Keratinocyte (primary cell): ENCODE measurements around the gene CGNL1. TPM values are rescaled to one million over a fixed set of nuclear protein-coding genes. Genes with fewer than 3 reads are reported as not detected.

Experiments used
- DNase-seq: peaks from one replicate; pipeline ENCODE4 v3.0.0-alpha.2; 2011; ENCODE audit warnings: low read depth, missing footprints, low spot score
- FAIRE-seq: peaks from 2 replicates; lab custom pipeline; 2011; peaks lifted over from hg19 to GRCh38; lab: Jason Lieb, UNC
- H2AFZ ChIP-seq: 2 replicates; pipeline ENCODE4 v1.6.0; 2012; ENCODE audit warnings: low read length, control low read depth, inconsistent platforms; ENCODE audit not compliant: control insufficient read depth
- H3K27ac ChIP-seq: 2 replicates; pipeline ENCODE4 v1.5.1; 2011; ENCODE audit warnings: low read length; ENCODE audit not compliant: control insufficient read depth, insufficient read depth
- H3K27me3 ChIP-seq: 3 replicates; pipeline ENCODE4 v1.6.0; 2011; ENCODE audit warnings: low read length; ENCODE audit not compliant: control insufficient read depth, insufficient read depth; ENCODE audit errors: extremely low read depth
- H3K36me3 ChIP-seq, 2 experiments: 2 replicates in 1 of 2; 3 replicates in 1 of 2; pipeline ENCODE4 v1.5.1; 2011; ENCODE audit warnings: low read length in 2 of 2, mild to moderate bottlenecking in 1 of 2; ENCODE audit not compliant: control insufficient read depth in 2 of 2, insufficient read depth in 2 of 2; ENCODE audit errors: extremely low read depth in 1 of 2
- H3K4me1 ChIP-seq: 3 replicates; pipeline ENCODE4 v1.5.1; 2011; ENCODE audit warnings: low read length; ENCODE audit not compliant: control insufficient read depth, insufficient read depth; ENCODE audit errors: extremely low read depth
- H3K4me2 ChIP-seq: 3 replicates; pipeline ENCODE4 v1.6.0; 2011; ENCODE audit warnings: low read depth, low read length; ENCODE audit not compliant: control insufficient read depth, insufficient read depth; ENCODE audit errors: extremely low read depth
- H3K4me3 ChIP-seq, 3 experiments: fragments of 200-600 bp in 1 of 3; sonication (generic) in 1 of 3; 2 replicates in 2 of 3; 3 replicates in 1 of 3; pipeline ENCODE4 v1.5.1; 2011 to 2016; ENCODE audit warnings: low read length in 3 of 3, mild to moderate bottlenecking in 3 of 3, control low read depth in 2 of 3, inconsistent platforms in 1 of 3, low read depth in 1 of 3, mixed read lengths in 1 of 3, mixed run types in 1 of 3, moderate library complexity in 1 of 3; ENCODE audit not compliant: control insufficient read depth in 2 of 3, insufficient read depth in 2 of 3; ENCODE audit errors: extremely low read depth in 1 of 3
- H3K79me2 ChIP-seq: 2 replicates; pipeline ENCODE4 v1.6.0; 2012; ENCODE audit warnings: low read length; ENCODE audit not compliant: control insufficient read depth, insufficient read depth
- H3K9ac ChIP-seq: 3 replicates; pipeline ENCODE4 v1.6.0; 2011; ENCODE audit warnings: low read length; ENCODE audit not compliant: control insufficient read depth, insufficient read depth; ENCODE audit errors: extremely low read depth
- H3K9me1 ChIP-seq: 3 replicates; pipeline ENCODE4 v1.6.0; 2011; ENCODE audit warnings: low read length; ENCODE audit not compliant: control insufficient read depth, insufficient read depth; ENCODE audit errors: extremely low read depth
- H3K9me3 ChIP-seq: 2 replicates; pipeline ENCODE4 v1.5.1; 2012; ENCODE audit warnings: low read depth, low read length; ENCODE audit not compliant: control insufficient read depth
- H4K20me1 ChIP-seq: 3 replicates; pipeline ENCODE4 v1.6.0; 2011; ENCODE audit warnings: low read length; ENCODE audit not compliant: control insufficient read depth, insufficient read depth; ENCODE audit errors: extremely low read depth
- EZH2 ChIP-seq: IDR thresholded peaks from one replicate; pipeline ENCODE4 v1.6.1; 2012; ENCODE audit warnings: inconsistent platforms, mild to moderate bottlenecking, low read length, moderate library complexity
- dilution Hi-C: fragments of 300-500 bp; cut with MboI; formaldehyde crosslinking; loops from one replicate; pipeline ENCODE4 v1.7.0; 2020; ENCODE audit warnings: low sequenced_read_pairs; ENCODE audit not compliant: extremely low pct_ligation_motif_present
- polyA plus RNA-seq, 5 experiments: library from polyadenylated mRNA; depleted of rRNA in 3 of 5; stranded (reverse) in 3 of 5; stranded (forward) in 1 of 5; unstranded in 1 of 5; fragments of >200 nt; gene quantifications; 1 replicate in 1 of 5; 2 replicates in 3 of 5; 3 replicates in 1 of 5; pipeline versions ENCODE4 v1.2.1 to v1.2.3, GENCODE V29; 2011 to 2012; ENCODE audit warnings: missing spikeins in 2 of 5, low read depth in 1 of 5, low replicate concordance in 1 of 5
- TF ChIP-seq, protein P1 (sequence below), 3 experiments: IDR thresholded peaks in 1 of 3; conservative IDR thresholded peaks in 1 of 3; optimal IDR thresholded peaks in 1 of 3; 2 replicates in 2 of 3; 3 replicates in 1 of 3; pipeline versions ENCODE3 to v1.5.1; 2011; ENCODE audit warnings: low read length in 3 of 3, mild to moderate bottlenecking in 3 of 3, moderate library complexity in 2 of 3, control low read depth in 1 of 3, inconsistent platforms in 1 of 3; ENCODE audit not compliant: insufficient read depth in 2 of 3; ENCODE audit errors: extremely low read depth in 1 of 3

The CGNL1 gene
- polyA plus RNA-seq, 1 donor (not counting 4 experiments of a cell fraction or from before 2014, with no cell fraction given): 0.05 TPM

DNA sequence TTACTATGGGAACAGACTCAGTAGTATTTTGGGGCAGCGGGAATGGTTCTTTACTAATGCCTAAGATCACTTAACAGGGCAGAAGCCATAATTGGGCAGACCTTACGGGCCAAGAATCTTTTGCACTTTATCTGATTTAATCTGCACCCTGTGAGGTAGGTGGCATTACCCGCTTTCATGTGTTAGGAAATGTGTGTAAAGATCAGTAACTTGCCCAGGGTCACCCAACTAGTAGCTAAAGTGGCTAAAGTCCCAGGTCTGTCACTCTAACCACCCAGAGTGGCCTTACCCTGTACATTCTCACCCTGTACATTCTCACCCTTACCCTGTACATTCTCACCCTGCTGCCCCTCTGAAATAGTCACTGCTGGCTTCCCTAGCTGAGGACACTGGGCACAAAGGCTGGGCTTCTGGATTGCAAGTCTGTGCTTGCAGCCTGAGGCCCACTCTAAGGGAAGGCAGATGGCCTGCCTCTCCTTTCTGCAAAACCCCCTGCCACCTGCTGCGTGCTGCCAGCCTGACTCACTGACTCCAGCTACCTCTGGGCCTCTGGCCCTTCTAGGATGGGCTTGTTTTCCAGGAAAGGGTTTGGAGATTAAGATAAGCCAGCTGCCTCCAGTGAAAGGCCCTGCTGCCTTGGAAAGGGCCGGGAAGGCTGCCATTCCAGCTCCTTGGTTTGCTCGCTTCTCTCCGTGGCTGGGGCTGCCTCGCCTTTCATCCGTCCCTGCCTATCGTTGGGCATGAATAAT lies 177.9 kb downstream of the CGNL1 start:
- Histone ChIP-seq H3K4me1 (peaks cover 35% of the 10 kb centered on the region), H3K4me3 (no peak overlapping the region), H3K9ac (no peak overlapping the region), H4K20me1 (no peaks in the 10 kb centered on the region), H3K4me2 (no peak overlapping the region), H3K9me3 (no peaks in the 10 kb centered on the region), H3K27me3 (no peaks in the 10 kb centered on the region), H2AFZ (peak overlapping the region; percentile 21), H3K9me1 (no peaks in the 10 kb centered on the region), H3K36me3 (no peaks in the 10 kb centered on the region), H3K27ac (no peak overlapping the region), H3K79me2 (no peaks in the 10 kb centered on the region)
- FAIRE-seq (no peak), DNase-seq (no peak)
- dilution Hi-C loops: no loop called here
- TF ChIP-seq EZH2: no peak
- TF ChIP-seq, protein P1, sequence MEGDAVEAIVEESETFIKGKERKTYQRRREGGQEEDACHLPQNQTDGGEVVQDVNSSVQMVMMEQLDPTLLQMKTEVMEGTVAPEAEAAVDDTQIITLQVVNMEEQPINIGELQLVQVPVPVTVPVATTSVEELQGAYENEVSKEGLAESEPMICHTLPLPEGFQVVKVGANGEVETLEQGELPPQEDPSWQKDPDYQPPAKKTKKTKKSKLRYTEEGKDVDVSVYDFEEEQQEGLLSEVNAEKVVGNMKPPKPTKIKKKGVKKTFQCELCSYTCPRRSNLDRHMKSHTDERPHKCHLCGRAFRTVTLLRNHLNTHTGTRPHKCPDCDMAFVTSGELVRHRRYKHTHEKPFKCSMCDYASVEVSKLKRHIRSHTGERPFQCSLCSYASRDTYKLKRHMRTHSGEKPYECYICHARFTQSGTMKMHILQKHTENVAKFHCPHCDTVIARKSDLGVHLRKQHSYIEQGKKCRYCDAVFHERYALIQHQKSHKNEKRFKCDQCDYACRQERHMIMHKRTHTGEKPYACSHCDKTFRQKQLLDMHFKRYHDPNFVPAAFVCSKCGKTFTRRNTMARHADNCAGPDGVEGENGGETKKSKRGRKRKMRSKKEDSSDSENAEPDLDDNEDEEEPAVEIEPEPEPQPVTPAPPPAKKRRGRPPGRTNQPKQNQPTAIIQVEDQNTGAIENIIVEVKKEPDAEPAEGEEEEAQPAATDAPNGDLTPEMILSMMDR (optimal IDR thresholded peaks at IDR 0.05 in 1 of 3, IDR thresholded peaks at IDR 0.05 in 1 of 3, conservative IDR thresholded peaks at IDR 0.05 in 1 of 3; ENCODE audit: extremely low read depth in 1 of 3, insufficient read depth in 2 of 3, low read length in 3 of 3): no peak

DNA sequence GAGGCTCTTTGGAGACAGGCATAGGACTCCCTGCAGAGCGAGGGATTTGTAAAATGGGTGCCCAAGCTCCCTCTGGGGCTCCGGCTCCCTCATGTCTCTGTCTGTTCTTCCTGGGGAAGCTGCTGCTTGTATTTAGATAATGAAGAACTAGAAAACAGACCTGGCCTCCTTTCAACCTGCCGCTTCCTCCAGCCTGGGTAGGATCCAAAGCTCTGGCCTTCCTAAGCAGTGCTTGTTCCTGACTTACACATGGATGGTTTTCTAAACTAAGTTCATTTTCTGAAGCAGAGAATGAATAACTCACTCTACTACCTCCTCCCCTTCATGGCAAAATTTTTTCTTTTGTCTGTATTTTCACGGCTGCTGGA lies 178.5 kb downstream of the CGNL1 start:
- dilution Hi-C loops: no loop called here
- Histone ChIP-seq H3K9me1 (no peaks in the 10 kb centered on the region), H3K9me3 (no peaks in the 10 kb centered on the region), H3K27me3 (no peaks in the 10 kb centered on the region), H2AFZ (peak overlapping the region; percentile 21), H3K27ac (no peak overlapping the region), H3K79me2 (no peaks in the 10 kb centered on the region), H3K4me1 (peaks cover 31% of the 10 kb centered on the region), H3K4me3 (no peak overlapping the region), H3K36me3 (no peaks in the 10 kb centered on the region), H4K20me1 (no peaks in the 10 kb centered on the region), H3K4me2 (no peak overlapping the region), H3K9ac (no peak overlapping the region)
- DNase-seq: no peak
- TF ChIP-seq, protein P1 (optimal IDR thresholded peaks at IDR 0.05 in 1 of 3, IDR thresholded peaks at IDR 0.05 in 1 of 3, conservative IDR thresholded peaks at IDR 0.05 in 1 of 3; ENCODE audit: extremely low read depth in 1 of 3, insufficient read depth in 2 of 3, low read length in 3 of 3): no peak
- TF ChIP-seq EZH2: no peak
- FAIRE-seq: no peak
